GM19328 (cell line): Measurements from ENCODE around the gene B9D1.

Source experiments
- ATAC-seq: cut with Tn5 transposase; IDR thresholded peaks from one replicate; pipeline ENCODE4 v1.9.1; 2021; ENCODE audit warnings: mild to moderate bottlenecking, moderate library complexity; ENCODE audit not compliant: unreplicated experiment

The B9D1 gene

DNA sequence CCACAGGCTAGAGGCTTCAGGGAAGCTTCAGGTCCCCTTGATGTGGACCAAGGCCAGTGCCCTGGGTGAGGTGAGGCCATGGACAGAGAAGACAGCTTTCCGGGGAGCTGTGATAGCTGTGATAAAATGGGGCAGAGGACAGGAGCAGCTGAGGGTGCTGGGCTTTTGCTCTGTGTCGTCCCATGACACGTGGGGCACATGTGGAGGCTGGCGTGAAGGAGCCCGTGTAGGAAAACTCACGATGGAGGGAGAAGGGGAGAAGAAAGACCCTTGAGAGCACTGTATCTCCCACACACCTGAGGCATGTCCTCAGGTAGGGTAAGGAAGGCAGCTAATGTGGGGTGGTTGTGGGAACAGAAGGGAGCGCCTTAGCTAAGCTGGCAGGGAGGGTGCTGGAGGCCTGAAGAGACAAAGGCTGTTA lies 21.3 kb downstream of the B9D1 start:
- ATAC-seq: no peak

DNA sequence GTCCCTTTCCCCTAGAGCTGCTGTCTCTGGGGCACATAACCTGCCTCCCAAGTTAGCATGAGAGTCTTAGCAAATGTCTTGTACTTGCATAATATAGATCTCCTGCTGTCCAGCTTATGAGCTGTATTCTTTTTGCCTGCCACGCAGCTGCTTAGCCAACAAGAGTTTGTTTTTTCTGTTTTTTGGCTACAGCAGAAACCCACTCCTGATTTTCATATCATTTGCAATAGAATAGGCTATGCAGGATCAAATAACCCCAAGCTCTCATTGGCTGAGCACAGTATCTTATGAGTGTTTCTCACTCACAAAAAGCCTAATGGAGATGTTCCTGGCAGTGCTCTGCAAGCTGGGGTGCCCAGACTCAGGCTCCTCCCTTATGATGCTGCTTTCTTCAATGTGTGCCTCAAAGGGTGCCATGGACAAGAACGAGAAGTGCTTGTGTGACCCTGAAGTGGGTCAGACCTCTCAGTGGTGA lies 23.1 kb downstream of the B9D1 start:
- ATAC-seq: no peak

DNA sequence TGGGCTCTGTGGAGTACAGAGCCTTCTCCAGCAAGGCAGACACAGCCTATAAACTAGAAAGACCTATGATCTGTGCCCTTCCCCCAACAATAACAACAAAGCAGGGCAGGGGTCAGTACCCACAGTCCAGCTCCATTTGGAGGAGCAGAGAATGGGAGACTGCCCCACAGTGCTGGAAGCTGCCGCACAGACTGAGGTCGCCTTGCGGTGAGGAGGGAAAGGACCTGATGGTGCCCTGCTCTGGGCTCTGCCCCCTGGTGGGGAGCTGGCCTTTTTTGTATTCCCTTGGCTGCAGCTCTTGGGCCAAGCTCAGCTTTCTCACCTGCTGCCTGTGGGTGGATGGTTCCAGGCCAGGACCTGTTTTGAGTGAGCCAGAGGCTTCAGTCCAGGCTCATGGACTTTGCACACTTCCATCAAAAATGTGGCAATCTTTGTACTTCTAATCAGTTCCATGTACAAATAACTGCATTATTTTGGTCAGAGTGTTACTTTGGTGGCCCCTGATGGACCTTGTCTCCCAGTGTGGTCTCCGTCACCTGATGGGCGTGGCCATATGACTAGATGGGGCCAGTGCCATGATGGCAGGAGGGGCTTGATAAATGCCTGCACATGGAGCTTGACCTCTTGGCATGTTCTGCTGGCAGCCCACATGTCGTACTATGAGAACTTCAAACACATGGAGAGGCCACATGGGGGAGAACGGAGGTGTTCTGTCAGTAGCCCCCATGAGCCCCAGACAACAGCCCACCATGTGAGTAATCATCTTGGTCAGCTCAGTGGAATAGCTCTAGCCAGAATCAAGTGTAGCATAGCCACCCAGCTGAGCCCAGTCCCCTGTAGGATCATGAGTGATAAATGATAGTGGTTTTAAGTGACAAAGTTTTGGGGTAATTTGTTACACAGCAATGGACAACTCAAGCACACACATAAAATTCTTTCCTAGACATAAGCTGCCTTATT lies 24.2 kb downstream of the B9D1 start:
- no peak for ATAC-seq

DNA sequence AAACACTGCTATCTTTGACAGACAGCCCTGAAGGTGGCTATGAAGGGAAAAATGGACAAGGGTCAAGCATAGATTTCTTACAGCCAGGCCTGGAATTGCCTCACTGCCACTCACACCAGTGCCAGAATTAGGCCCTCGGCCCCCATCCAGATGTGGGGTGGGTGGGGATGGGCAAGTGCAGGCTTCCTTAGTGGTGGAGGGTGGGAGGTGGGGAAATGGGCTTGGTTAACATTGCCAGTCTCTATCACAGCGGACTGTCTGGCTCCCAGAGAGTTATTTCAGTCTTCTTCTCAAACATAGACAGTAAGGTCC lies 24.9 kb downstream of the B9D1 start:
- ATAC-seq: no peak

DNA sequence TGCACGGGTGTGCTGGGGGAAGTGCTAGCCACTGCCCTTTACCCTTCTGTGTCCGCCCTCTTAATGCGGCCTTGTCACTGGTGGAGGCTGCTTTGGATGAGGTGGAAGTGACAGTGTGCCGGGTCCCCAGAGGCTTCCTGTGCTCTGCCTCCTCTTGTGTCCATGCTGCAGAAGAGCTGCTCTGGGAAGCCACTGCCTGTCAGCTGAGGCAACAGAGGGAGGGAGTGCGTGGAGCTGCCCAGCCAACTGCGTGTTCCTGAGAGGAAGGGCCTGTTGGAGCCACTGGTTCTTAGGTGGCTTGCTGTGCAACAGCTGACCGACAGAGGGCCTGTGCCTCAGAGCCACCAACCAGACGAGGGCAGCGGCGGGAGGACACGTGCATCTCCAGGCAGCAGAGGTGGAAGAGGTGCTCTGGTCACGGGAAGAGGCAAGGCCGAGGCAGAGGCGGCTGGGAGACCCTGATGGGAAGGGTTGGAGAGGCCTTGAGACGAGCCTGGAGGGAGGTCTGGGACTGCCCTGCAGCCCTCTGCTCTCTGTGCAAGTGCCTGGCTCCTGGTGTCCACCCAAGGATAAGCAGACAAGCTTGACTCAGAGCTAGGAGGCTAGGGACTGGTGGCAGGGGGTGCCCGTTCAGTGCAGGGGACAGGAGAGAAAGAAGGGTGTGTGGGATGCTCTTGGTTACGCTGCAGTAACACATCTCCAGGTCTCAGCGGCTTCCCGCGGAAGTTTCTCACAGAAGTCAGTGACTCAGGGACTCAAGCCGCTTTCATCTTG lies 25.4 kb downstream of the B9D1 start:
- no peak for ATAC-seq

DNA sequence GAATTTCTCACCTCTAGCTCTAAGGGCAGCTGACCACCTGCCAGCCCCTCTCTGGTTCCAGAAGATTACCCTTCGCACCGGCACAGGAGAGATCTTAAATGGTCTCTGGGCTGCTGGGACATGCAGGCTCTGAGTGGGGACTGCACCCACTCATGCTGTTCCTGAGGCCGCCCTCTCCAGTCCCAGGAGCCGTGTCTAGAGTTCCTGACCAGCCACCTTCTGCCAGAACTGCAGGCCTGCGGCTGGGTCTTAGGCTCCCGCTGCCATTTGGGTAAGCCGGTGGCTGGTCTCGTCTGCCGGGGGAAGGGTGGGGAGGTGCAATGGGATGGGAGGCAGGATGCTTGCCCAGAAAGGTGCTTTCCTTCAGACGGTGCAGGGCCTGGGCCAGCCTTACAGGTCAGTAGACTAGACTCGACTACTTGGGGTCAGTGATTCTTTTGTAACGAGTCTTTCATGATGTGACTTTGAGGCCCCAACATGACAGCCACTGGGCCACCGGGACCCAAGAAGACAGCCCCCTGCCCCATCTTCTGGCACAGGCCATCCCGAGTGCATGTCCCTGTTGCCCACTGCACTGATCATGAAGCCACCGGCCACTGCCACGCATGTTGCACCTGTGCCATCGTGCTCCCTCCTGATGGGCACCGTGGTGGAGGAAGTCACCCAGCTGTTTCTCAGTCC lies 26.4 kb downstream of the B9D1 start:
- ATAC-seq: no peak

DNA sequence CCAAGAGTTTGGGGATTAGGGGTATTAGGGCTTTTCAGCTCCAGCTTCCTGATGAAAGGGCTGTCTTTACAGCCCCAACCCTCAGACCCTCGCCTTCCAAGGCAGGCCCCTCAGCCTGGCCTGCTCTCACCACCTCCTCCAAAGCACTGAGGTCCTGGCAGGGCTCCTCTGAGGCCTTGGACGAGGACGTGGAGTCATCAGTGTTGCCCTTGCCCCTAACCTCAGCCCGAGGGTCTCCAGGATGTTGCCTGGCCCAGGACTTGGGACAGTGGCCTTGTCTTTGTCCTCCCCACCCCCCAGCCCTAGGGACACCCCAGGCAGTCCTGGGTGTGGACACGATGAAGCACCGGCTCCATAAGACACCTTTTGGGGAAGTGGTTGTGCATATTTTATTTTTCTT lies 28.2 kb downstream of the B9D1 start:
- no peak for ATAC-seq

DNA sequence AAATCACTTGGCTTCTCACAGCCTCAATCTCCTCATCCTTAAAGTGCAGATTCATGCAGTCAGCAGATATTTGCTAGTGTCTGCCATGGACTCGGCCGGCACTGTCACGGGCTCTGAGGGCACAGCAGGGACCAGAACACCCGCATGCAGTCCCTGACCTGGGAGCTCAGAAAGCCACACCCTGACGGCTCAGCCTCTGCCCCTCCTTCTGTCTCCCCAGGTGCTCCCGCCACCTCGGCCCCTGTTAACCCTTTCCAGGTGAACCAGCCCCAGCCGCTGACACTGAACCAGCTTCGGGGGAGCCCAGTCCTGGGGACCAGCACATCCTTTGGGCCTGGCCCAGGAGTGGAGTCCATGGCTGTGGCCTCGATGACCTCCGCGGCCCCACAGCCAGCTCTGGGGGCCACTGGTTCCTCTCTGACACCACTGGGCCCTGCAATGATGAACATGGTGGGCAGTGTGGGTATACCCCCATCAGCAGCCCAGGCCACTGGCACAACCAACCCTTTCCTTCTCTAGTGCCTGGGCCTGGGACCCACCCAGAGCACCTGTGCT lies 28.7 kb downstream of the B9D1 start:
- ATAC-seq: no peak

DNA sequence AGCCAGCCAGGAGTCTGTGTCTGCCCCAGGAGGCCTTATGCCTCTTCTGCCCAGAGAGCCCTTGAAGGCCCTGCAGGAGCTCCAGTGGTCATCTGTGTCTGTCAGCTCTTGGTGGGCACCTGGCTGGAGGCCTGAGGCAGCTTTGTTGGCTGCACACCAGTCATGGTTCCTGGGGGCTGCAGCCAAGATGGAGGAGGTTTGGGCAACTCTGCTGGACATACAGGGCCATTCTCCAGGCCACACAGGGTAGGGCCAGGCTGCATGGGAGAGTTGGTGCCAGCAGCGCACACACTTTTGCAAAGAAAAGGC lies 29.4 kb downstream of the B9D1 start:
- no peak for ATAC-seq

DNA sequence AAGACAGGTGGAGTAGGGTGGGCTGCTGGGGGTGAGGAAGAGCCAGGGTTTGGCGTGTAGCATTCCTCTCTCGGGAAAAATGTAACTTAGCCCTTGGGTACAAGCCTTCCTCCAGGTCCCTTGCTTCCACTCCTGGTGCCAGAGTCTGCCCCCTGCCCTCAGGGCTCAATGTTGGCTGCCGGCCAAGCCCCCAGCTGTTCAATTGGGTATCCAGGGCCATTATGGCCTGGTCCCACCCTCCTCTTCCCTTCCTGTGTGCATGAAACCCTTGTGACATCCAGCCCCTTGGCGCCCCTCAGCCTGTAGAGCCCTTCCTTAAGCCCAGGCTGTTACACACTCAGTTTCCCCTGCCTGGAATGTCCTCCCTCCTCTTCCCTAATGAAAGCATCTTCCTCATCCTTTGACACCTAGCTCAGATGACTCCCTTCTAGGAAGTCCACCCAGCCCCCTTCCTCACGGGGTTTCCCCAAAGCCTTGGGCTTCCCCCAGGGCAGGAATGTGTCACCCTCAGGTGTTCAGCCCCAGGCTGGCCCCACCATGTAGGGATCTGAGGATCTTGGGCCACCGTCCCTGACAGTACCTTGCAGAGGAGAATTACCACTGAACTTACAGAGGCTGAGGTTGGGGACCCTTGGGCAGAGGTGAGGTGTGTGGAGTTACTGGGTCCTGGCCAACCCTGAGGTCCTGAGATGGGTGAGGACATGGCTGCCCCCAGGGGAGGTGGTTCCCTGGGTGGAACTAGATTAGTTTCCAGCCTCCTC lies 30.0 kb downstream of the B9D1 start:
- no peak for ATAC-seq

DNA sequence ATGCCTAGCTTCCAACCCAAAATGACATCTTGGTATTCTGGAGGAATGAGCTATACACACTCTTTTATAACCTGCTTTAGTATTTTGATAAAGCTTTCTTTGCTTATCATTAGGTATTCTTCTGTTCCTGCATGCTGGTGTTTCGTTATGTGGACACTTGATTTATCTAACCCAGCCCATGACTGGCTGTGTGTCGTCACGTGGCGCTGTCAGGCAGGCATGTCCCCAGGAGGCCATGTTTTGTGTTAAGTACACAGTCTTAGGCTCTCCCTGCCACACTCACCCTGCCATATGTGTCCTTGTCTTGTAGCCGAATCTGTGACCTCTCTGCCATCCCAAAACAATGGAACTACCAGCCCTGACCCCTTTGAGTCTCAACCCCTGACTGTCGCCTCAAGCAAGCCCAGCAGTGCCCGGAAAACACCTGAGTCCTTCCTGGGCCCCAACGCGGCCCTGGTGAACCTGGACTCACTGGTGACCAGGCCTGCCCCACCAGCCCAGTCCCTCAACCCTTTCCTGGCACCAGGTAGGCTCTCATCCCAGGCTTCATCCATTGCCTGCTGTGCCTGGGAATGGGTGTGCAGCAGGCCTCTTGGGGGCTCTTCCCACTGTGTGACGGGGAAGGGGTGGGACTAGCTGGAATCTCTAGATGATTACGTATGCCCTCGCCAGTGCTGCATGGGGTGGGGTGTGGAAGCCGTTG lies 30.8 kb downstream of the B9D1 start:
- ATAC-seq: no peak

DNA sequence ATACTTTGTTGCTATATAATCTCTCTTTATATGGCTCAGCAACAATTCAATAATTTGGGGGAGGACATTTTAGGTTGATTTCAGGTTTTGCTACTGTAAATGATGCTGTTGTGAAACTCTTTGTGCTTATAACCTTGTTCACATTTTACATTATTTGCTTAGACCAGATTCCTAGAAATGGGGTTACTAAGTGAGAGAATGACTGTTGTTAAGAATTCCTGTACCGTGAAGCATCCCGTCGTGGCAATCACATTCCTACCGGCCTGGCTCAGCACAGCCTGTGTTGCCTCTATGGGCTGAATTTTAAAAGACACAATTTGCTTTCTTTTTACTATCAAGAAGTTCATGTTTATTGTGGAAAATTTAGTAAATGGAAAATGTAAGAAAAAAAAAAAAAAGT lies 31.4 kb downstream of the B9D1 start:
- no peak for ATAC-seq

DNA sequence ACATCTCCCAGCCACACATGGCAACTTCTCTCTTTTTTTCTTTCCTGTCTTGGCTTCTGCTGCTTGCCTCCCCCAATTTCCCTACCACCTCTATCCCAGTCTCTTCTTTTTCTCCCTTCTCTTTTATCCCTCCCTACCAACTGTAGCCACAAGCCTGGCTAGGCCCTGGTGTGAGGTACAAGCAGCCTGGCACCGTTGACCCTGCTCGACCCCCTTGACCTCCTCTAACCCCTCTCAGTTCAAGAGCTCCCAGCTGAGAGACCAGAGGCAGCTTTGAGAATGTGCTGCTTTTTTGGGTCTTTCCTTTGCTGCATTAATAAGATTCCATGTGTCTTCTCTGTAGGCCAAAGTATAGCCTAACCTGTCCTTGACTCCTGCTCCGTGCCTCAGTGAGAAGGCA lies 32.3 kb downstream of the B9D1 start:
- ATAC-seq: no peak

DNA sequence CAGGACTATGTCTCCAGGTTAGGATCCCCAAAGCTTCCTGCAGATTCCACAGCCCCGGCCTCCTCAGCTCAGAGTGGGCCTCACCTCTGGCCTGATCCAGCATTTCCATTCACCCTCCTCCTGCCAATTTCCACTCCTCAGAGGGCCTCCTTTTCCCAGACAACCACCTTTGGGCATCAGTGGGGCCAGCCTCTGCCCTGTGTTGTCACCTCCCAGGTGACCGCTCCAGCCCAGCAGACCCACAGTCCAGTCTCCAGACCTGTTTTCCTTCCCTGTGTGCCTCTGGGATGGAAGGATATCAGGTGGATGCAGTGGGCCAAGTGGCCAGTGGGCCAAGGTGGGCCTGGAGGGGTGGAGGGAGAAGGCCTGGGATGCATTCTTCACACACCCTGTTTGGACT lies 32.7 kb downstream of the B9D1 start:
- ATAC-seq: no peak

DNA sequence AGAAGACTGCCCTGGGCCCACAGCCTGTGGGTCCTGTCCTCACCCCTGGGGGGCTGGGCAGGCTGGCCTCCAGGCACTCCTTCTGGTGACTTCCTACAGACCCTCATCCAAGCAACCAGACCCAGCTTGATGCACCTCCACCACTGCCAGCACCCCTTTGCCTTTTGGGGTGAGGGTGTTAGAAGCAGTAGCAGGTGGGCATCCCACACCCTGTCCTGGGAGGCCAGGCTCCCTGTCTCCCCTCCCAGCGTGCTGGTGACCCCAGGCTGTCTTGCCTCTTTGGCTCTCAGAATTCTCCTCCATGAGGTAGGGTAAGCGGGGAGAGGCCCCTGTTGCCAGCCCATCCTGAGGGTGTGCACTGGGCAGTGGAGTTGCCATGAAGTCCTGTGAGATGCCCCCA lies 33.4 kb downstream of the B9D1 start:
- ATAC-seq: no peak

DNA sequence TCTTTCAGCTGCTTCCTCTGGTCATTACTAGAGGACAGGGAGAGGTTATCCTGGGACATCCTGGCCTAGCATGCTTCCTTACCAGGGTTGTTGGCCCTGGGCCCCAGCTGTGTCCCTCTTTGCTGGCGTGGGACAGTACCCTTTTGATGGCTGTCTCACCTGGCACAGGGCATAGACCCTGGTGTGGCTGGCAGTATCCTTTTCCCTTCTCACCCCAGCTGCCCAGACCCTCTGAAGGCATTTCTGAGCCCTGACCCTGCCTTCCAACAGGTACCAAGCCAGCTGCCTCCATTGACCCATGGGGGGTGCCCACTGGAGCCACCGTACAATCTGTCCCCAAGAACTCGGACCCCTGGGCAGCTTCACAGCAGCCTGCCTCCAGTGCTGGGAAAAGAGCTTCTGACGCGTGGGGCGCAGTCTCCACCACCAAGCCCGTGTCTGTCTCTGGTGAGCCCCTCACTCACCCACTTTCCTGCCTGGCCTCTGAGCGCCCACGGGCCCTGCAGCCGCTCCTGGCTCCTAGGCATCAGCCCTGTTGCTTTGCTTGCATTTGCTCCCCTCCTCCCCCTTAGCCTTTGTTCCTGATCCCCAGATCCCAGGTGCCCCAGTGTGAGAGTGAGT lies 34.0 kb downstream of the B9D1 start:
- no peak for ATAC-seq

DNA sequence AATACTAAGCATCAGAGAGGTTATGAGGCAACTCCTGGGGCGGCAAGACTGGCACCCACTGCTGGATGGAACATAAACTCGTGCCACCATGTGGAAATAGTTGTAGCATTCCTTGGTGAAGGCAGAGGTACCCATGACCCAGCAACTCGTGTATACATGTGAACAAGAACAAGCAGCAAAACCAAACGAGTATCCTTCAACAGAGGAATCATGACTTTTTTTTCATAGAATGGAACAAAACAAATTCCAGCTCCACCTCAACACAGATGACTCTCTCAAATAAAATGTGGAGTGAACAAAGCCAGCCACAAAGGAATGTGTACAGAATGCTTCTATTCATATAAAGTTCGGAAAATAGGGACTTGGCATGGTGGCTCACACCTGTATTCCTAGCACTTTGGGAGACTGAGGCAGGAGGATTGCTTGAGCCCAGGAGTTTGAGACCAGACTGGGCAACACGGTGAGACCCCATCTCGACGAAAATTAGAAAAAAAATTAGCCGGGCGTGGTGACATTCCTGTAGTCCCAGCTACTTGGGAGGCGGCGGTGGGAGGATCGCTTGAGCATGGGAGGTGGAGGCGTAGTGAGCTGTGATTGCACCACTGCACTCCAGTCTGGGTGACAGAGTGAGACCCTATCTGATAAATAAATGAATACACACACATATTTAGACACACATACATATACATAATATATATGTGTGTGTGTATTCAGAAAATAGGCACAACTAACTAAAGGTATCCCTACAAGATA lies 35.3 kb downstream of the B9D1 start:
- no peak for ATAC-seq

DNA sequence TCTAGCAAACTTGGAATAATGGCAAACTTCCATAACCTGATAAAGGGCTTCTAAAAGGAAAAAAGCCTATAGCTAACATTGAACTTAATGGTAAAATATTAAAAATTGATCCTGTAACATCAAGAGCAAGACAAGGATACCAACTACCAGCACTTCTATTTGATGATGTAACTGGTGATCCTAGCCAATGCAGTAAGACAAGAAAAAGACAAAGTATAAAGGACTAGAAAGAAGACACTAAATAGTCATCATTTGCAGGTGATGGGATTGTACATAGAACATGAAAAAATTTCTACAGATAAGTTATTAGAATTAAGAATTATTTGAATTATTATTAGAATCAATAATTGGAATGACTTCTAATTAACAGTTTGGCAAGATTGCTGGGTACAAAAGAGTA lies 37.0 kb downstream of the B9D1 start:
- no peak for ATAC-seq

DNA sequence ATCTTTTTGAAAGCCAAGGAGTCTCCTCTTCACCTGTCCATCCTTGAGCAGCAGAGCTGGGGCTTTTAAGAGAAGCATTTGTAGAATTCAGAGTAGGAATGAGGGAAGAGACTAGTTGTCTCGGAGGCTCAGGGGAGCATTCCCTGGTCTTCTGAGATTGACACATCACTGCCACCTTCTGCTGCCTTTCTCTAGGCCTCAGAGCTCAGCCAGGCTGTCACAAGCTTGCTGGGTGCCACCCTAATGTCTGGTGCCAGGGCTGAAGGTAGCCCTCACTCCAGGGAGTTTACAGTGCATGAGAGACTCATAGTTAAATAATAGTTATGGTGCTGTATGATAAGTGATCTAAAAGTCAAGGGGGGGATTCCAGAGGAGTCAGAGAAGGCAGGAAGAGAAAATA lies 39.7 kb downstream of the B9D1 start:
- no peak for ATAC-seq
